Panc1 (cell line): Measurements from ENCODE around the gene CCDC15. TPM values are rescaled to one million over a fixed set of nuclear protein-coding genes. Genes with fewer than 3 reads are reported as not detected.

Source experiments
- ATAC-seq: fragments of 200-7000 bp; cut with Tn5 transposase; 2 replicates; pipeline ENCODE4 v1.9.1; 2020; ENCODE audit warnings: mild to moderate bottlenecking, moderate library complexity
- BruUV-seq: library from RNA; stranded (reverse); fragments of 400-500 nt; replicated peaks from 2 replicates; lab custom pipeline; 2021; lab: Mats Ljungman, UMichigan
- CTCF ChIA-PET: fragments of 300-600 bp; sonication (Branson Sonifier 250); formaldehyde crosslinking; loops from one replicate; lab custom pipeline; 2022; ENCODE audit warnings: antibody characterized with exemption; lab: Charles Lee
- POLR2A ChIA-PET: fragments of 300-600 bp; sonication (Branson Sonifier 250); formaldehyde crosslinking; loops from one replicate; lab custom pipeline; 2022; ENCODE audit warnings: antibody characterized with exemption; lab: Charles Lee
- DNase-seq: peaks from one replicate; pipeline ENCODE4 v3.0.0-alpha.2; 2010; ENCODE audit warnings: low read depth, low spot score
- H3K27ac ChIP-seq: 2 replicates; pipeline ENCODE4 v1.5.1; 2011; ENCODE audit warnings: mild to moderate bottlenecking, low read length, inconsistent platforms
- H3K27me3 ChIP-seq: fragments of 200-500 bp; sonication (Bioruptor generic); 2 replicates; pipeline ENCODE4 v1.6.0; 2014; ENCODE audit warnings: low read length, inconsistent platforms; ENCODE audit not compliant: control insufficient read depth, insufficient read depth
- H3K36me3 ChIP-seq: fragments of 200-500 bp; sonication (Bioruptor generic); 2 replicates; pipeline ENCODE4 v1.5.1; 2014; ENCODE audit warnings: inconsistent platforms, mild to moderate bottlenecking, low read length, moderate library complexity; ENCODE audit not compliant: control insufficient read depth, insufficient read depth
- H3K4me1 ChIP-seq: 2 replicates; pipeline ENCODE4 v1.5.1; 2011; ENCODE audit warnings: inconsistent platforms, mild to moderate bottlenecking, low read length, moderate library complexity; ENCODE audit not compliant: control insufficient read depth, insufficient read depth
- H3K4me3 ChIP-seq, 2 experiments: 2 replicates each; pipeline ENCODE4 v1.5.1; 2011 to 2012; ENCODE audit warnings: low read depth in 2 of 2, low read length in 2 of 2, mild to moderate bottlenecking in 2 of 2, inconsistent platforms in 1 of 2, moderate library complexity in 1 of 2
- H3K9me3 ChIP-seq: fragments of 200-500 bp; sonication (Bioruptor generic); 2 replicates; pipeline ENCODE4 v1.5.1; 2014; ENCODE audit warnings: low read depth, mild to moderate bottlenecking, inconsistent platforms, low read length, moderate library complexity; ENCODE audit not compliant: control insufficient read depth, insufficient read depth
- CTCF ChIP-seq: fragments of 450-650 bp; IDR thresholded peaks from 2 replicates; pipeline ENCODE4 v1.5.1; 2017; ENCODE audit warnings: mild to moderate bottlenecking
- POLR2AphosphoS5 ChIP-seq: IDR thresholded peaks from 2 replicates; pipeline ENCODE4 v1.6.1; 2012; ENCODE audit warnings: mild to moderate bottlenecking, low read depth, low read length, moderate library complexity
- REST ChIP-seq, 2 experiments: IDR thresholded peaks; 2 replicates each; pipeline ENCODE4 v1.6.1; 2011 to 2012; ENCODE audit warnings: low read depth in 2 of 2, control low read depth in 1 of 2, low read length in 1 of 2, mild to moderate bottlenecking in 1 of 2, moderate library complexity in 1 of 2; ENCODE audit not compliant: insufficient read depth in 1 of 2
- SIN3A ChIP-seq: IDR thresholded peaks from 2 replicates; pipeline ENCODE4 v1.6.1; 2012; ENCODE audit warnings: low read depth, mild to moderate bottlenecking, low read length, moderate library complexity, borderline replicate concordance; ENCODE audit not compliant: insufficient read depth
- TCF7L2 ChIP-seq: IDR thresholded peaks from 2 replicates; pipeline ENCODE4 v1.6.1; 2011; ENCODE audit warnings: mild to moderate bottlenecking, low read depth, low read length, inconsistent platforms
- in situ Hi-C: cut with HindIII; loops from 2 replicates; pipeline ENCODE4 v1.10.0; 2016; ENCODE audit warnings: low sequenced_read_pairs, low pct_unique_long_range_greater_than_20kb
- intact Hi-C: fragments of 100-400 bp; cut with micrococcal nuclease; formaldehyde crosslinking; loops from one replicate; pipeline ENCODE4 v1.10.0; 2022; ENCODE audit not compliant: unreplicated experiment
- total RNA-seq: library from RNA; stranded (reverse); gene quantifications from one replicate; pipeline ENCODE4 v1.2.1, GENCODE V29; 2021; ENCODE audit not compliant: unreplicated experiment

CCDC15 gene
- total RNA-seq, 1 experiment from 2014 or later = 2.8 TPM

GRCh38 chr11:124918950-124919349 is 35.1 kb upstream of the CCDC15 start, which contains the start of gene HEPN1:
Gene HEPN1, plus strand, starts transcription at chr11:124919250.
- no peaks in the 10 kb centered on the region for H3K4me1 ChIP-seq
- intact Hi-C loops = loop anchor here (10.0 kb wide), 1 partner anchor 116 kb away; no protein-coding TSS in a partner anchor
- DNase-seq (no peak), ATAC-seq (no peak)
- H3K27me3 ChIP-seq = no peaks in the 10 kb centered on the region; the same call in 1 of the 2 replicates
- ChIA-PET CTCF (no interaction called here), POLR2A (no interaction called here)
- no TSS peak for BruUV-seq
- in situ Hi-C loops = no loop called here
- H3K4me3 ChIP-seq = no peak within 1 kb of the TSS
- H3K27ac ChIP-seq = no peak within 1 kb of the TSS
- no peaks in the 10 kb centered on the region for H3K9me3 ChIP-seq
- TF ChIP-seq TCF7L2 = no peak
- no peak for TF ChIP-seq SIN3A
- TF ChIP-seq REST (IDR thresholded peaks at IDR 0.05; ENCODE audit: insufficient read depth in 1 of 2, low read depth in 2 of 2, low read length in 1 of 2) = no peak
- TF ChIP-seq POLR2AphosphoS5 = no peak
- no peak for TF ChIP-seq CTCF
- no peaks in the 10 kb centered on the region for H3K36me3 ChIP-seq

- TF ChIP-seq POLR2AphosphoS5 (no peak), REST (IDR thresholded peaks at IDR 0.05; ENCODE audit: insufficient read depth in 1 of 2, low read depth in 2 of 2, low read length in 1 of 2) (no peak), CTCF (no peak), SIN3A (no peak), TCF7L2 (no peak)
- ChIA-PET POLR2A (no interaction called here), CTCF (no interaction called here)
- Histone ChIP-seq H3K9me3 (no peaks in the 10 kb centered on the region), H3K36me3 (no peaks in the 10 kb centered on the region), H3K4me1 (no peaks in the 10 kb centered on the region), H3K27ac (no peak overlapping the region), H3K27me3 (no peaks in the 10 kb centered on the region; the same call in 1 of the 2 replicates), H3K4me3 (no peak overlapping the region)
- intact Hi-C loops = loop anchor here (10.0 kb wide), 1 partner anchor 115 kb away; no protein-coding TSS in a partner anchor
- in situ Hi-C loops = no loop called here
- no TSS peak for BruUV-seq
- ATAC-seq (no peak), DNase-seq (no peak)
Measured at GRCh38 chr11:124919898-124920297, 34.1 kb upstream of the CCDC15 start.
